Measurements from ENCODE around the gene AIM2.

Gene AIM2

GRCh38 chr1:159014003-159014571 is 62.5 kb downstream of the AIM2 start:
- no peak for DNase-seq

- no peak for DNase-seq
Measured at GRCh38 chr1:159012495-159012894, 64.1 kb downstream of the AIM2 start.

Measured in NCI-H1417 (cell line).